ENCODE measurements around the gene RFPL2.
"Not testable (repeated sequence)": the region's sequence is repeated elsewhere in the genome, so short reads cannot be mapped to it uniquely, and the experiment has no call there.

Gene RFPL2

DNA sequence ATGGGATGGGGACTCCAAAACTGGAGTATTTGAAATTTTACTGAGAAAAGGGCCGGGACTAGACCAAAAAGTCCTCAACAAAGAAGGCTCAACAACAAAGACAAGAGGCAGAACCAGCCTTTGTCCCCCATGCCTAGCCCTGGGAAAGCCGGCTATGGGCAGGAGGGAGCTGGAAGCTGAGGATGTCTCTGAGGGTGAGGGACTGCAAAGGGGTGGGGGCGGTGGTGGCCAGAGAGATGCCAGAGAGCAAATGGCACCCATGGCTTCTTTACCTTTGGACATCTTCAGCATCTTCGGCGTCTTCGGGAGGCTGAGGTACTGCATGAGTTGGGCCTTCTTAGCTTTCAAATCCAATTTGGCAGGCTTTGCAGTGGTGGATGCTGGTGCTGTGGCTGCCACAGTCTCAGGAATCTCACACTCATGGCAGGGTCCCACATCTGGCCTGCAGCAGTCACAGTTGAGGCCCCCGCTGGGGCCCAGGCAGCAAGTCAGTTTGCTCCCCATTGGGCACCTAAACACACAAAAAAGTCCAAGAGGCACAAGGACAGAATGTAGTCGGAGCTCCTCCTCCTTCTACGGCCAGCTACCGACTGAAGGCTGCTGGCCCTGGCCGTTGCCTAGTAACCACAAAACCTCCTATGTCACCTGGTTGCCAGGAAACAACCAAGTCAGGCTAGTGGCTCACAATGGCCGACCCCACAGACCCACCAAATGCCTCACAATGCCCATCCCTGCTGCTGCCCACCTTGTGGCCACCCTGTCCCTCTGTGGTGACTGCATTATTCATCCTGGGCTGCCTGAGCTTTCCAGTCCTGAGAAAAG lies 46.0 kb downstream of the RFPL2 start, which contains the start of gene C22orf42:
Gene C22orf42 (minus strand): TSS at position 592 of the 822 bp plus-strand sequence. CDS start 88 bp downstream, at position 504.
- DNase-seq, result no peak

DNA sequence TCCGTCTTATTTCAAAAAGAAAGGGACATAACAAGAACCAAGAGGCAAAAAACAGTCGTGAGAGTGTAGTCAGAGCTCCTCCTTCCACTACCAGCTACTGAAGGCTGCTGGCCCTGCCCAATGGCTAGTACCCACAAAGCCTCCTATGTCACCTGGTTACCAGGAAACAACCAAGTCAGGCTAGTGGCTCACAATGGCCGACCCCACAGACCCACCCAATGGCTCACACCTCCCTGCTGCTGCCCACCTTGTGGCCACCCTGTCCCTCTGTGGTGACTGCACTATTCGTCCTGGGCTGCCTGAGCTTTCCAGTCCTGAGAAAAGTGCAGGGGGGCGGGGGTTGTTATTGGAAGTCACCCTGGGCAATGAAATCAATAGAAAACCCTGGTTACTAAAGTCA lies 47.2 kb downstream of the RFPL2 start:
- not testable (repeated sequence) for DNase-seq

DNA sequence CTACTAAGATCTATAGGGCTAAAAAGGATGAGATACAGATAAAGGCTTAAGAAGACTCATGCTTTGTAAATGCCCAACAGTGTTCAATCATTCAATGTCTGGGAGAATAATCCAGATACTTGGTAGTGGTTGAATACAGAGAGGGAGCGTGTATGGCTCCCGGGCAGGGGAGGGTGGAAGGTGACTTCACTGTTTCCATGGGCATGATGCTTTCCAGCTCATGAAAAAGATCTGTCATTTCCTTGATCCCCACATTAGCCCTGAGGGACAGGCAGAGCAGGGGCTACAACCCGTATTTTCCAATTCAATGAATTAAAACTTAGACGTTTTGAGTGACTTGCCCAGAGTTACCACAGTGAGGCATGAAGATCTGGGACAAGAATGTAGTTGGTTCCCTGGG lies 50.1 kb downstream of the RFPL2 start:
- DNase-seq, result not testable (repeated sequence)

DNA sequence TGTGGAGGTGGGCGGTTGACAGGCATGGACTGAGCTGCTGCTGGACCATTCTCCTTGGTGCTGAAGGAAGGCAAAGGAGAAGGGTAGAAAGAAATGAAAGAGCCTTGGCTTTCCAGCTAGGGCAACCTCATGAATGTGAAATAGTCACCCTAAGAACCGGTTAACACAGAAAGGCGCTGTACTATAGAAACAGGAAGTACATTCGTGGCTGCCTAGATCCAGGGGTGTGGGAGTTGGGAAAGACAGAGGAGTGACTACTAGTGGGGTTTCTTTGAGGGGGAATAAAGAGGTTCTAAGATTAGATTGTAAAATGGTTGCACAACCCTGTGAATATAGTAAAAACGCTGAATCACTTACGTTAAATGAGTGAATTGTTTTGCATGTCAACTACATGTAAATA lies 53.2 kb downstream of the RFPL2 start:
- not testable (repeated sequence) for DNase-seq

DNA sequence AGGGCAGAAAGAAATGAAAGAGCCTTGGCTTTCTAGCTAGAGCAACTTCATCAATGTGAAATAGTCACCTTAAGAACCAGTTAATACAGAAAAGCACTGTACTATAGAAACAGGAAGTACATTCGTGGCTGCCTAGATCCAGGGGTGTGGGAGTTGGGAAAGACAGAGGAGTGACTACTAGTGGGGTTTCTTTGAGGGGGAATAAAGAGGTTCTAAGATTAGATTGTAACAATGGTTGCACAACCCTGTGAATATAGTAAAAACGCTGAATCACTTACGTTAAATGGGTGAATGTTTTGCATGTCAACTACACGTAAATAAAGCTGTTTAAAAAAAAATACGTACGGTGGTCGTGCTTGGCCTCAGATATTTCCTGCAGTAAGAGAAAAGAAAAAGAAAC lies 54.2 kb downstream of the RFPL2 start:
- not testable (repeated sequence) for DNase-seq

DNA sequence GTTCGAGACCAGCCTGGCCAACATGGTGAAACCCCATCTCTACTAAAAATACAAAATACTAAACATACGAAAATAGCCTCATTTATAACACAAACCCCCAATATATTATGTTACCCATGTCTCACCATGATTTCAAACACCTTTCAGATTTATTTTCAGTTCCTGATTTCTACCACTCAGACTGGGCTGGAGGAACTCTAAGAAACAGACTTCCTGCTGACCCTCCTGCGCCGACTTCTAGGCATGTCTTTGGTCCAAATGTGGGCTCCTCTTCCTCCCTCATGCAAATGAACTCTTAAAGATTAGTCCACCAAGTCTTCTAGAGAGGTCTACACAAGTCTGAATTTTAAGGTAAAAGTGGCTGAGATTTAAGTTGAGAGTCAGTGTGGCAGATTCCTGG lies 56.5 kb downstream of the RFPL2 start:
- not testable (repeated sequence) for DNase-seq

DNA sequence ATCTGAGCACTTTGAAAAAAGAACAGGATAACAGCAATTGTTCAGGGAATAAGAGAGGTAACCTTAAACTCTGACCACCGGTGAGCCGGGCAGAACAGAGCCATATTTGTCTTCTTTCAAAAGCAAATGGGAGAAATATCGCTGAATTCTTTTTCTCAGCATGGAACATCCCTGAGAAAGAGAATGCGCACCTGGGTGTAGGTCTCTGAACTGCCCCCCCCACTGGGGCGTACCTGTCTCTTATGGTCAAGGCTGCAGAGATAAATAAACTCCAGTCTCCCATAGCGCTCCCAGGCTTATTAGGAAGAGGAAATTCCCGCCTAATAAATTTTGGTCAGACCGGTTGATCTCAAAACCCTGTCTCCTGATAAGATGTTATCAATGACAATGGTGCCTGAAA lies 57.7 kb downstream of the RFPL2 start:
- DNase-seq, result not testable (repeated sequence)

DNA sequence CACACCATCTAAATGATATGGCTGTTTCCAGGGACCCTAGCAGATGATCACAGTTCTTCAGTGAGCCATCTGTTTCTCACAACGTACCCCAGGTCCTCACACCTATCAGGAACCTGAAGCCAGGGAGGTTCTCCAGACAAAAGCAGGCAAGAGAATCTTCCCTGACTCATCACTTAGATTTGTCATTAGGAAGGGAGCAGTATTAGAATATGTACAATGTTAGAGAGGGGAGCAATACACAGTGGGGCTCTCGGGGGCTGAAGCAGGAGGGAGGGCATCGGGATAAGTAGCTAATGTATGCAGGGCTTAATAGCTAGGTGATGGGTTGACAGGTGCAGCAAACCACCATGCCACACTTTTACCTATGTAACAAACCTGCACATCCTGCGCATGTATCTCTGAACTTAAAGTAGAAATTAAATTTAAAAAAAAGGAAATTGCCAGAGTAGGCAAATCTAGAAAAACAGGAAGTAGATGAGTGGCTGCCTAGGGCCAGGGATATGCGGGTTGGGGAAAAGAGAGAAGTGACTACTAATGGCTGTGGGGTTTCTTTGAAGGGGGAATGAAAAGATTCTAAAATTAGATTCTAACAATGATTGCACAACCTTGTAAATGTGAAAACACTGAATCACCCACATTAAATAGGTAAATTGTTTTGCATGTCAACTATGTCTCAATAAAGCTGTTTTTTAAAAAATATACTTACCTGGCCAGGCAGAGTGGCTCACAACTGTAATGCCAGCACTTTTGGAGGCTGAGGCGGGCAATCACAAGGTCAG lies 60.2 kb downstream of the RFPL2 start:
- DNase-seq, result no peak

DNA sequence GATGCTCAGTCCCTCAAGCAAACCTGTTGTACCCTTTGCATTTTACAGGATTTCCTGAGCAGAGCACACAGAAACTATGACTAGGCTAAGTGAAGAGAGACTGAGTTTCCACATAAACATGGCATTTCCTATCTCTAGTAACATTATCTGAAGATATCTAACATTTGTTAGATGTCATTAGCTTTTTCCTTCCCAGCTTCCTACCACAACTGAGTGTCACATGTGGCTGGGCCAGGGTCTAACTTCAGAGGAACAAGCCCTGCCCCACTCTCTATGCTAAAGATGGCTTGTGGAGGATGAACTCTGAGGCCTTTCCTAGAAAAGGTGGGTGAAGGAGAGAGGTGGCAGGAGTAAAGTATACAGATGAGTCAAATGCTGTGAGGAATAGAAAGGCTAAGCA lies 62.3 kb downstream of the RFPL2 start:
- DNase-seq, result no peak

DNA sequence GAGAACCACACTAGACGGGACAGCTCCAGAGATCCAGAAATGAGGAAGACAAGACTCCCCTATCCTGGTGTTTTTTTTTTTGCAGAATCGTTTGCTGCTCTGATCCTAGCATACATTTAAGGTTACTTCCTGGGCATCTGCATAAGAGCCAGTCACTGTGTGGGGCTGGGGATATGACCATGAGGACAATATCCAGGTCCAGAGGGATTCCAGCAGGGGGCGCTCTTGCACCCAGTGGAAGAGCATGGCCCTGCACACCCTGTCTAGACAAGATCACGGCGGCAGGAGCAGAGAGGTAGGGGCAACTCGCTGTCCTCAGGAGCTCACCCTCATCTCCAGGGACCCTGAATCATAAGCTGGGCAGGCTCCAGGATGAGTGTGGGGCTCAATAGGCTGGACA lies 64.2 kb downstream of the RFPL2 start:
- not testable (repeated sequence) for DNase-seq
